ENCODE results near the gene ANXA6.
"Not testable (repeated sequence)": the region's sequence is repeated elsewhere in the genome, so short reads cannot be mapped to it uniquely, and the experiment has no call there.

ANXA6 gene

DNA sequence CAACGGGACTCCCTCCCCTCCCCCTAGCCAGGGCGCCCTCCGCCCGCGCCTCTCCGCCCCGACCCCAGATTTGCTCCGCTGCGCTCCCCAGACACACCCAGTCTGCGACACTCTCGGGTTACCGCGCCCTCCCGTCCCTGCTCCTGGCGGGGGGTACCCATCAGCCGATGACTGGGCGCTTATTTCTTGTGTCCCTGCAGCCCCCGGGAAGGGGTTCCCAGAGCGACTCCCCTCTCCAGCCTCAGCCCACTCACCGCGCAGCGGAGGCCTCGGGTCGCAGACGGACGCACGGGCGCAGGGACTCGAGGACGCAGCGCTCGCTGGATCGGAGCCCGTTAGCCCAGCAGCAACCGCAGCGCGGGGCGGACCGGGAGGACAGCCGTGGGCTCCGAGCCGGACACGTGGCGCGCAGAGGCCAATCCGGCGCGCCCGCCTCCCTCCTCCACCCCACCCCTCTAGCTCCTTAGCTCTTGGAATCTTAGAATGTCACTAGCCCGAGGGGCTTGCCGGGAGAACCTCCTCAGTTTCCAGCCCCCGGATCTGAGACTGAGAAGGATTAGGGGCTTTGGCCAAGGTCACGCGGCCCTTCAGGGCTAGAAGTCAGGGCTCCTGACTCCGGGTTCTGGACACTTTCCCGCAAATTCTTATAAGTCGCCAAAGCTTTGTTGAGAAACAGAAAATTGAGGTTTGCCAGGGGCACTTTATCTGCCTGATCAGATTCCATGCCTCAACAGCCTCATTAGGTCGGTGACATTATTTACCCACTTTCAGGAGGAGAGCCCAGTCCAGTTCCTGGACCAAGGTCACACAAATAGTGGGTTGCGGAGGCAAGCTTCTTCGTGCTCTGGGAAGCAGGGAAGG, at the start of gene ANXA6:
TSS of gene ANXA6 (minus strand) at position 354 of the 861 bp plus-strand sequence. CDS start 9,878 bp downstream, outside the sequence.
- H3K9me3 ChIP-seq (ENCODE audit: control insufficient read depth, insufficient read depth, low read length): no peaks in the 10 kb centered on the region
- no peaks in the 10 kb centered on the region for H3K36me3 ChIP-seq (ENCODE audit: control insufficient read depth, insufficient read depth, low read length)
- peaks cover 6% of the 10 kb centered on the region for H3K27me3 ChIP-seq (ENCODE audit: control insufficient read depth, insufficient read depth, low read length)
- peak within 1 kb of the TSS; percentile 65 for H3K27ac ChIP-seq (ENCODE audit: low read depth, low read length)
- H3K4me3 ChIP-seq (ENCODE audit: low read depth, low read length): peak within 1 kb of the TSS; percentile 85
- peak within 1 kb of the TSS; percentile 76 for H3K9ac ChIP-seq (ENCODE audit: low read depth, low read length)
- peaks cover 23% of the 10 kb centered on the region for H3K4me1 ChIP-seq (ENCODE audit: control insufficient read depth, insufficient read depth, low read length)

GRCh38 chr5:151205411-151205810, 47.8 kb upstream of the ANXA6 start:
- Histone ChIP-seq H3K27me3 (ENCODE audit: control insufficient read depth, insufficient read depth, low read length) (no peaks in the 10 kb centered on the region), H3K4me3 (ENCODE audit: low read depth, low read length) (no peak overlapping the region), H3K9me3 (ENCODE audit: control insufficient read depth, insufficient read depth, low read length) (no peaks in the 10 kb centered on the region), H3K27ac (ENCODE audit: low read depth, low read length) (no peak overlapping the region), H3K36me3 (ENCODE audit: control insufficient read depth, insufficient read depth, low read length) (no peaks in the 10 kb centered on the region), H3K4me1 (ENCODE audit: control insufficient read depth, insufficient read depth, low read length) (no peaks in the 10 kb centered on the region), H3K9ac (ENCODE audit: low read depth, low read length) (no peak overlapping the region)

GRCh38 chr5:151204051-151204450, 46.5 kb upstream of the ANXA6 start:
- H3K4me1 ChIP-seq (ENCODE audit: control insufficient read depth, insufficient read depth, low read length): no peaks in the 10 kb centered on the region
- no peaks in the 10 kb centered on the region for H3K9me3 ChIP-seq (ENCODE audit: control insufficient read depth, insufficient read depth, low read length)
- no peak overlapping the region for H3K4me3 ChIP-seq (ENCODE audit: low read depth, low read length)
- H3K27ac ChIP-seq (ENCODE audit: low read depth, low read length): no peak overlapping the region
- no peaks in the 10 kb centered on the region for H3K36me3 ChIP-seq (ENCODE audit: control insufficient read depth, insufficient read depth, low read length)
- H3K27me3 ChIP-seq (ENCODE audit: control insufficient read depth, insufficient read depth, low read length): no peaks in the 10 kb centered on the region
- H3K9ac ChIP-seq (ENCODE audit: low read depth, low read length): no peak overlapping the region

DNA sequence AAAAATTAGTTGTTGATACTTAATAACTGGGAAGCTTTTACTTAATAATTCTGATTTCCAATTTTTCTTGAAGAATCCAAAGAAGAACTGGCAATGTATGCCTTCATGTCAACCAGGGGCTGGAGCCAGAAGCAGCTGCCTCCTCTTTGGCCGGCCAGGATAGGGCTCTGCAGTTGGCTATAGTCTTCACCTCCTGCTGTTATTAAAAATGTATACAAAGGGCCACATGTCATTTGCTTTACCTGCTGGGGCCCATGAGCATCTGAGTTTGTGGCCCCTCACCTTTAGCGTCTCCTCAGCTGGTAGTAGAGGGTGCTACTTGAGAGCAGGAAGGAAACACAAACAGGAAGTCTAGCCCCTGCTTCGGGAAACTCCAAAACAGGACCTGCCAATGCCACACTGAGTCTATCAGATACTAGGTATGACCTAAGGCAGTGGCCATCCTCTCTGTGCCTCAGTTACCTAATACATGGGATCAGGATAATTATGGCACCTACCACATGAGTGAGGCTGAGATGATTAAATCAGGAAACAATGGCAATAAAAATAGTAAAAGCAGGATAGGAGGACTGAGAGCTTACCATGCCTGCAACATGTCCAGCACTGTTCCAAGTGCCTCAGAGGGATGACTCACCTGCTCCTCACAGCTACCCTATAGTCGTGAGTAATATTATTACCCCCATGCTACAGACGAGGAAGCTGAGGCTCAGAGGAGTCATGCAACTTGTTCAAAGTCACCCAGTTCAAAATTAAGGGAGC, 45.0 kb upstream of the ANXA6 start:
- no peaks in the 10 kb centered on the region for H3K9me3 ChIP-seq (ENCODE audit: control insufficient read depth, insufficient read depth, low read length)
- no peak overlapping the region for H3K9ac ChIP-seq (ENCODE audit: low read depth, low read length)
- no peak overlapping the region for H3K27ac ChIP-seq (ENCODE audit: low read depth, low read length)
- no peak overlapping the region for H3K4me3 ChIP-seq (ENCODE audit: low read depth, low read length)
- H3K36me3 ChIP-seq (ENCODE audit: control insufficient read depth, insufficient read depth, low read length): no peaks in the 10 kb centered on the region
- H3K27me3 ChIP-seq (ENCODE audit: control insufficient read depth, insufficient read depth, low read length): no peaks in the 10 kb centered on the region
- H3K4me1 ChIP-seq (ENCODE audit: control insufficient read depth, insufficient read depth, low read length): no peaks in the 10 kb centered on the region

DNA sequence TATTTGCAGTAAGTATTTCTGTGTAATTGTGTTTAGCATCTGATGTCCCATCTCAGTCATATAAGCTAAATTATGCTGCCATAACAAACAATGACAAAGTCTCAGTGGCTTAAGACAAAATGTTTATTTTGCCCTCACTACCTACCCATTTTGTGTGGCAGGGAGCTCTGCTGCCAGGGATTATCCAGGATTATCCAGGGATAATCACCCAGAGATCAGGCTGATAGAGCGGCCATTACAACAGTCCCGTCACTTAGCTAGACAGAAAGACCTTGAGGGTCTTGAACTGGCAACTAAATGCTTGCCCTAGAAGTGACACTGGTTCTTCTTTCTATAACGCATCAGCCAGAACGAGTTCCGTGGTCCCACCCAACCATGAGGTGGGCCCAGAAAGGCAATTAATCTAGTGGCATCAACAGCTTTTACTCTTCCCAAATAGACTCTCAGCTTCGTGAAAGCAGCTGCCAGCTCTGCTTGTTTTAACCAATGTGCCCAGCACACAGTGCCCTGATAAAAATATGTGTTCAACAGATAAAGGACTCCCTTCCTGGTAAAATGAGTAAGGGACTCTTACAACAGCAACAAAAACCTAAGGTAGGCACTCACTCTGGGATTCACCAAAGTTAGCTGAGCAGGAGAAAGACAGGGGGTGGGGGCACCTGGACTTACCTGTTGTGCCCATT, 43.5 kb upstream of the ANXA6 start:
- H3K9me3 ChIP-seq (ENCODE audit: control insufficient read depth, insufficient read depth, low read length): no peaks in the 10 kb centered on the region
- H3K9ac ChIP-seq (ENCODE audit: low read depth, low read length): no peak overlapping the region
- no peaks in the 10 kb centered on the region for H3K36me3 ChIP-seq (ENCODE audit: control insufficient read depth, insufficient read depth, low read length)
- no peak overlapping the region for H3K27ac ChIP-seq (ENCODE audit: low read depth, low read length)
- no peaks in the 10 kb centered on the region for H3K27me3 ChIP-seq (ENCODE audit: control insufficient read depth, insufficient read depth, low read length)
- H3K4me1 ChIP-seq (ENCODE audit: control insufficient read depth, insufficient read depth, low read length): no peaks in the 10 kb centered on the region
- H3K4me3 ChIP-seq (ENCODE audit: low read depth, low read length): no peak overlapping the region

GRCh38 chr5:151199581-151200185, 42.1 kb upstream of the ANXA6 start:
- H3K4me3 ChIP-seq (ENCODE audit: low read depth, low read length): no peak overlapping the region
- H3K27ac ChIP-seq (ENCODE audit: low read depth, low read length): no peak overlapping the region
- no peak overlapping the region for H3K9ac ChIP-seq (ENCODE audit: low read depth, low read length)
- no peaks in the 10 kb centered on the region for H3K27me3 ChIP-seq (ENCODE audit: control insufficient read depth, insufficient read depth, low read length)
- no peaks in the 10 kb centered on the region for H3K9me3 ChIP-seq (ENCODE audit: control insufficient read depth, insufficient read depth, low read length)
- no peaks in the 10 kb centered on the region for H3K36me3 ChIP-seq (ENCODE audit: control insufficient read depth, insufficient read depth, low read length)
- no peaks in the 10 kb centered on the region for H3K4me1 ChIP-seq (ENCODE audit: control insufficient read depth, insufficient read depth, low read length)

GRCh38 chr5:151198861-151199260, 41.3 kb upstream of the ANXA6 start:
- H3K9me3 ChIP-seq (ENCODE audit: control insufficient read depth, insufficient read depth, low read length): no peaks in the 10 kb centered on the region
- no peak overlapping the region for H3K27ac ChIP-seq (ENCODE audit: low read depth, low read length)
- no peaks in the 10 kb centered on the region for H3K27me3 ChIP-seq (ENCODE audit: control insufficient read depth, insufficient read depth, low read length)
- H3K36me3 ChIP-seq (ENCODE audit: control insufficient read depth, insufficient read depth, low read length): no peaks in the 10 kb centered on the region
- H3K4me1 ChIP-seq (ENCODE audit: control insufficient read depth, insufficient read depth, low read length): no peaks in the 10 kb centered on the region
- H3K4me3 ChIP-seq (ENCODE audit: low read depth, low read length): no peak overlapping the region
- no peak overlapping the region for H3K9ac ChIP-seq (ENCODE audit: low read depth, low read length)

GRCh38 chr5:151197291-151197600, 39.7 kb upstream of the ANXA6 start:
- H3K4me1 ChIP-seq (ENCODE audit: control insufficient read depth, insufficient read depth, low read length); H3K27ac ChIP-seq (ENCODE audit: low read depth, low read length); H3K4me3 ChIP-seq (ENCODE audit: low read depth, low read length); H3K9me3 ChIP-seq (ENCODE audit: control insufficient read depth, insufficient read depth, low read length); H3K27me3 ChIP-seq (ENCODE audit: control insufficient read depth, insufficient read depth, low read length); H3K9ac ChIP-seq (ENCODE audit: low read depth, low read length); H3K36me3 ChIP-seq (ENCODE audit: control insufficient read depth, insufficient read depth, low read length): not testable (repeated sequence)

- H3K36me3 ChIP-seq (ENCODE audit: control insufficient read depth, insufficient read depth, low read length): no peaks in the 10 kb centered on the region
- no peak overlapping the region for H3K9ac ChIP-seq (ENCODE audit: low read depth, low read length)
Observed at GRCh38 chr5:151196556-151197290, 39.1 kb upstream of the ANXA6 start.

DNA sequence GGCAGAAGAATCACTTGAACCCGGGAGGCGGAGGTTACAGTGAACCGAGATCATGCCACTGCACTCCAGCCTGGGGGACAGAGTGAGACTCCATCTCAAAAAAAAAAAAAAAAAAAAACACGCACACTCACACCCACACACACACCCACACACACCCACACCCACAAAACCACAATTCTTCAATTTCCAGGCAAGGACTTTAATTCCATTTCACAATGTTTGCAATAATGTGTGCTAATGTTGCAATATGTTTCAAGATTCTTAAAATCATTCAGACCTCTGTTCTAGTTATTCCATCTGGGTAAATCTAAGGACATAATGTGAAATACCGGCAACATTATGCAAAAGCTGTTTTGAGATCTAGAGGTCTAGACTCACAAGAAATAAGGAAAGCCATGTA, 38.0 kb upstream of the ANXA6 start:
- no peak overlapping the region for H3K9ac ChIP-seq (ENCODE audit: low read depth, low read length)
- H3K27me3 ChIP-seq (ENCODE audit: control insufficient read depth, insufficient read depth, low read length): no peaks in the 10 kb centered on the region
- H3K9me3 ChIP-seq (ENCODE audit: control insufficient read depth, insufficient read depth, low read length): no peaks in the 10 kb centered on the region
- no peaks in the 10 kb centered on the region for H3K36me3 ChIP-seq (ENCODE audit: control insufficient read depth, insufficient read depth, low read length)
- no peak overlapping the region for H3K4me3 ChIP-seq (ENCODE audit: low read depth, low read length)
- no peaks in the 10 kb centered on the region for H3K4me1 ChIP-seq (ENCODE audit: control insufficient read depth, insufficient read depth, low read length)
- H3K27ac ChIP-seq (ENCODE audit: low read depth, low read length): no peak overlapping the region

More at GRCh38 chr5:151196556-151197290, 39.1 kb upstream of the ANXA6 start:
- H3K27me3 ChIP-seq (ENCODE audit: control insufficient read depth, insufficient read depth, low read length): no peaks in the 10 kb centered on the region
- no peaks in the 10 kb centered on the region for H3K4me1 ChIP-seq (ENCODE audit: control insufficient read depth, insufficient read depth, low read length)
- no peaks in the 10 kb centered on the region for H3K9me3 ChIP-seq (ENCODE audit: control insufficient read depth, insufficient read depth, low read length)
- no peak overlapping the region for H3K4me3 ChIP-seq (ENCODE audit: low read depth, low read length)
- no peak overlapping the region for H3K27ac ChIP-seq (ENCODE audit: low read depth, low read length)

Measured in HUES48 (cell line).